Uterus (tissue), 2 donors: ENCODE measurements around the gene REPS1.

ENCODE experiments used
- CTCF ChIP-seq, 4 experiments: fragments of 200-600 bp in 2 of 4; fragments of 450-650 bp in 2 of 4; sonication (generic) in 2 of 4; IDR thresholded peaks; one replicate each; pipeline ENCODE4 v1.5.1; 2016 to 2019; ENCODE audit warnings: antibody characterized with exemption in 4 of 4, mild to moderate bottlenecking in 2 of 4, moderate library complexity in 1 of 4
- POLR2A ChIP-seq, 2 donors: fragments of 450-650 bp; IDR thresholded peaks; one replicate each; pipeline ENCODE4 v1.6.1; 2016; ENCODE audit warnings: antibody characterized with exemption in 2 of 2, mild to moderate bottlenecking in 1 of 2, moderate library complexity in 1 of 2

- TF ChIP-seq CTCF (IDR thresholded peaks at IDR 0.05) (no peak), POLR2A (IDR thresholded peaks at IDR 0.05) (no peak)
Observed at GRCh38 chr6:138912308-138912707, 75.7 kb downstream of the REPS1 start.
